ENCODE measurements around the gene RIBC2. TPM values are rescaled to one million over a fixed set of nuclear protein-coding genes. Genes with fewer than 3 reads are reported as not detected.

Gene RIBC2
- total RNA-seq, 3 donors from 2014 or later: 0.48 to 2.0 (median 1.3) TPM

GRCh38 chr22:45477366-45478107 is 64.0 kb downstream of the RIBC2 start:
- no peaks in the 10 kb centered on the region for H3K36me3 ChIP-seq
- H3K9me3 ChIP-seq: no peaks in the 10 kb centered on the region
- no peaks in the 10 kb centered on the region for H3K4me1 ChIP-seq
- H3K27me3 ChIP-seq: no peaks in the 10 kb centered on the region
- H3K27ac ChIP-seq: peak overlapping the region in 1 of 2 donors; percentile 36
- TF ChIP-seq POLR2A (IDR thresholded peaks at IDR 0.05) (no peak), CTCF (IDR thresholded peaks at IDR 0.05) (no peak), POLR2AphosphoS5 (IDR thresholded peaks at IDR 0.05) (no peak)
- intact Hi-C loops (cut with DNase I; ENCODE audit: low total_unique reads): no loop called here
- DNase-seq (ENCODE audit: low spot score in 2 of 2): no peak
- H3K4me3 ChIP-seq: no peak overlapping the region

GRCh38 chr22:45478108-45478771 is 64.7 kb downstream of the RIBC2 start:
- Histone ChIP-seq H3K27ac (peak overlapping the region; percentile 35 to 72), H3K9me3 (no peaks in the 10 kb centered on the region), H3K4me1 (no peaks in the 10 kb centered on the region), H3K36me3 (no peaks in the 10 kb centered on the region), H3K4me3 (no peak overlapping the region), H3K27me3 (no peaks in the 10 kb centered on the region)
- TF ChIP-seq CTCF (IDR thresholded peaks at IDR 0.05) (no peak), POLR2AphosphoS5 (IDR thresholded peaks at IDR 0.05) (peak in 1 of 3 donors; percentile 59), POLR2A (IDR thresholded peaks at IDR 0.05) (no peak)
- intact Hi-C loops (cut with DNase I; ENCODE audit: low total_unique reads): no loop called here
- no peak for DNase-seq (ENCODE audit: low spot score in 2 of 2)

- Histone ChIP-seq H3K4me3 (no peak overlapping the region), H3K27ac (no peak overlapping the region), H3K4me1 (no peaks in the 10 kb centered on the region), H3K9me3 (no peaks in the 10 kb centered on the region), H3K27me3 (no peaks in the 10 kb centered on the region), H3K36me3 (no peaks in the 10 kb centered on the region)
- TF ChIP-seq POLR2AphosphoS5 (IDR thresholded peaks at IDR 0.05): no peak
- DNase-seq (ENCODE audit: low spot score in 2 of 2): no peak
- intact Hi-C loops (cut with DNase I; ENCODE audit: low total_unique reads): no loop called here
Observed at GRCh38 chr22:45480717-45481116, 67.2 kb downstream of the RIBC2 start.

- no peak for DNase-seq (ENCODE audit: low spot score in 2 of 2)
- no peaks in the 10 kb centered on the region for H3K27me3 ChIP-seq
- no peak overlapping the region for H3K4me3 ChIP-seq
- no peaks in the 10 kb centered on the region for H3K9me3 ChIP-seq
- intact Hi-C loops (cut with DNase I; ENCODE audit: low total_unique reads): no loop called here
- no peak for TF ChIP-seq CTCF (IDR thresholded peaks at IDR 0.05)
- TF ChIP-seq POLR2A (IDR thresholded peaks at IDR 0.05): no peak
- no peak for TF ChIP-seq POLR2AphosphoS5 (IDR thresholded peaks at IDR 0.05)
- H3K4me1 ChIP-seq: no peaks in the 10 kb centered on the region
- H3K27ac ChIP-seq: no peak overlapping the region
- H3K36me3 ChIP-seq: no peaks in the 10 kb centered on the region
Observed at GRCh38 chr22:45481661-45482060, 68.2 kb downstream of the RIBC2 start.

Other genes with a start within 250 kb of the RIBC2 start
- 10 to 100 TPM; 40.6 to 53.9 (median 49.2) TPM for gene NUP50, start 249.8 kb upstream of the RIBC2 start, total RNA-seq
- gene KIAA0930, start 172.8 kb upstream of the RIBC2 start, total RNA-seq: 10 to 100 TPM; 29.4 to 45.3 (median 35.1) TPM
- not detected for gene UPK3A, start 128.7 kb upstream of the RIBC2 start, total RNA-seq
- gene FAM118A, start 103.8 kb upstream of the RIBC2 start, total RNA-seq: 100 to 1,000 TPM in 1 of 3 donors, 10 to 100 TPM in 2; 33.8 to 104 (median 55.4) TPM
- not detected for gene SMC1B, start 94 bp upstream of the RIBC2 start, total RNA-seq
- gene FBLN1, start 89.2 kb downstream of the RIBC2 start, total RNA-seq: 100 to 1,000 TPM; 115 to 293 (median 267) TPM

Measured in breast epithelium (tissue), 4 donors.